GM21423 (cell line): Measurements from ENCODE around the gene GNAO1.

ENCODE experiments used
- ATAC-seq: cut with Tn5 transposase; IDR thresholded peaks from one replicate; pipeline ENCODE4 v1.9.1; 2021; ENCODE audit warnings: mild to moderate bottlenecking, moderate library complexity; ENCODE audit not compliant: unreplicated experiment

The GNAO1 gene

DNA sequence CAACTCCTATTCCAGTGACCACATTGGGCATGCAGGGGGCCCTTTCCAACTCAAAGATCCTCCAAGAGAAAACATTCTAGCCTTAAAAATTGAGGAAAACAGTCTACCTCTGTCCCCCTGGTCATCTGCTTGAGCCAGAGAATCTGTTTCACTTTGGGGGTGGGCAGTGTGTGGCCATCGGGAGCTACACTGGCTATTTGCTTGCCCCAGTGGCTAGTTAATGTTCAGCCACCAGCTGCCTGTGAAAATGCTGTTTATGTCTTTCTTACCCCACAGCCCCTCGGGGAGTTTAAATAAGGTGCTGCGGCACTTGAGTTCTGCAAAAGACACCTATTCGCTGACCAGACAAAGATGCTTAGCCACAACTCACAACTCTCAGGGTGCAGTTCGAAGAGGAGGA is 43.4 kb downstream of the GNAO1 start:
- no peak for ATAC-seq

DNA sequence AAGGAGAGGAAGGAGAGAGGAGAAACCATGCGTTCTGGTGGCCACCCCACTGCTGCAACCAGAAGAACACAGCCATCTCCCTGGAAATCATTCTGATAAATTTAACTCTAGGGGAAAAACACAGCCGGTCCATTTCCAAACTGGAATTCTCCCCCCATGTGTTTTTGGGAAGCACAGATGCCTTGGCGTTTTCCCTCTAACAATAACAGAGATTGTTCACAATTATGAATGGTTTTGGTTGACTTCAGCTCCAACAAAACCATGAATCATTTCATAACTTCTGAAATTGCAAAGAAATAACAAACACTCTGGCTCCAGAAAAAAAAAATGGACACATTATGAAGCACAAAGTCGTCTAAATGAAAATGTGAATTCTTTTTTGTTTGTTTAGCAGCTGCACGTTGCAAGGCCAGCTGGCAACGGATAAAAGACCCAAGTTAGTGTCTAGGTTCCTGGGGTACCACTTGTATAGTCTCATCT is 46.2 kb downstream of the GNAO1 start:
- no peak for ATAC-seq

DNA sequence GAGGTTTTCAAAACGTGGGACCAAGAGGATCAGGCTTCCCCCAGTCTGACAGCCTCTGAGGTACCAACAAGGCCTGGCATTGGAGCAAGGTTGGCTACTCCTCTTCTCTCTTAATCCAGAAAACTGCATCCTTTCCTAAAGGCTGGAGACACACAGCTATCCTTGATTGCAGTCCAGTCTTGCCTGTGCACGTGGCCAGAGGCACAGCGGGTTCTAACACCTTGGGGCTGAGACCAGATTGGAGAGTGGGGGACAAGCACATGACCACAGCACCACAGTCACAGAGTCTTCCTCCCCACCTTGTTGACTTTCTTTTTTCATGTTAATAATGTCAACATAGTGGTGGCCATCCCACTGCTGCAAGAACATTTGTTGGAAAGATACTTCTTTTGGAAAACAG is 46.9 kb downstream of the GNAO1 start:
- ATAC-seq: no peak

DNA sequence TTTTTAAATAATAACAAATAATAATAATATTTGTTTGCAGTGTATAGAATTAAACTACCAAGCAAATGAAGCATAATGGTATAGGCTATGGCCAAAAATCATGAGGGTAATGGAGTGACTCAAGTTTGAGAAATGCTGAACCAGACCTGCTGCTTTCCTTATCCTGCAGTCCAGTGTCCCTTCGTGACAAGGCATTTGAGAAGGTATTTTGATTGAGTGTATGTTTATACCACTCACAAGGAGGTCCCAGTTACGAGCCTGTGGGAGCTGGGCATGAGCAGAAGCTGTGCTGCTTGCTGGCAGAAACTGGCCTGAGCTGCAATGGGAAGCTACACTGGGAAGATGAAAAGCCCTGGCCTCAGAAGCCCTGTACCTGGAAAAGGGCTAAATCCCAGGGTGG is 50.3 kb downstream of the GNAO1 start:
- no peak for ATAC-seq

DNA sequence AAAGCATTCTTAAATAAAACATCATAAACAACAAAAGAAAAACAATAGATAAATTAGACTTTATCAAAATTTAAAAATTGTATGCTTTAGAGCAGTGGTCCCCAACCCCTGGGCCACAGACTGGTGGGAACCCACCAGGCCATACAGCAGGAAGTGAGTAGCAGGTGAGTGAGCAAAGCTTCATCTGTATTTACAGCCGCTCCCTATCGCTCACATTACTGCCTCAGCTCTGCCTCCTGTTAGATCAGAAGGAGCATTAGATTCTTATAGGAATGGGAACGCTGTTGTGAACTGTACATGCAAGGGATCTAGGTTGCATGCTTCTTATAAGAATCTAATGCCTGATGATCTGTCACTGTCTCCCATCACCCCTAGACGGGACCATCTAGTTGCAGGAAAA is 51.5 kb downstream of the GNAO1 start:
- ATAC-seq: no peak

DNA sequence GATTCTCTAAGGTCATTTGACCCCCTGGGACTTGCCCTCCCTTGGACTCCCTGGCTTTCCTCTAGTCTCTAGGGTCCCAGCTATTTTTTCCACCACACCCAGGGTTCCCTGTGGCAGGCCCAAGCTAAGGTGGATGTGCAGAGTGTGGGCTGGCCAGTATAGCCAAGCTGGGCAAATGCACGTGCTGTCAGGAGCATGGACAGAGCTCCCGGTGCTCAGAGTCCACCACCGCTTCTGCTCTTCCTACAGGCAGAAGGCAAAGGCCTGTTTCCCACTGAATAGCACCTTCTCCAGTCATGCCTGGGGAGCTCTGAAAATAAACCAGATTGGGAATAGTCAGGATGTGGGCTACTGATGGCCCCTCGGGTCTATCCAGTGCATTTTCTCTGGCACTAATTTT is 53.3 kb downstream of the GNAO1 start:
- ATAC-seq: no peak

DNA sequence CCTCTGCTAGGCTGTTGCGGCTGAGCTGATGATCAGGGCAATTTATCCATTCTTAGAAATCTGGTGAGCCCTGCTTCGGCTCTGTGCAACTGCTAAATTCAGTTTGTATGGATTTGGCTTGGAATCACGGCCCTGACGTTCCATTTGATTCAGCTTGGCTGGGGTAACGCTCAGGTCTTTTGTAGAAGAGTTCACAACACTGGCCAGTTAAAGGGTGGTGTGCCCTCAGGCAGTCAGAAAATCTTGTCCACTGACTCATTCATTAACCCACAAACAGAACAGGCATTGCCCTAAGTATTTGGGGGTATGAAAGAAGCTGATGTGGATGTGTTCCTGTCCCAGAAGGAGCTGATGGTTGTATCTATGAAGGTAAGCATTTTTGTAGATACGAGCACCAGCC is 53.9 kb downstream of the GNAO1 start:
- no peak for ATAC-seq

DNA sequence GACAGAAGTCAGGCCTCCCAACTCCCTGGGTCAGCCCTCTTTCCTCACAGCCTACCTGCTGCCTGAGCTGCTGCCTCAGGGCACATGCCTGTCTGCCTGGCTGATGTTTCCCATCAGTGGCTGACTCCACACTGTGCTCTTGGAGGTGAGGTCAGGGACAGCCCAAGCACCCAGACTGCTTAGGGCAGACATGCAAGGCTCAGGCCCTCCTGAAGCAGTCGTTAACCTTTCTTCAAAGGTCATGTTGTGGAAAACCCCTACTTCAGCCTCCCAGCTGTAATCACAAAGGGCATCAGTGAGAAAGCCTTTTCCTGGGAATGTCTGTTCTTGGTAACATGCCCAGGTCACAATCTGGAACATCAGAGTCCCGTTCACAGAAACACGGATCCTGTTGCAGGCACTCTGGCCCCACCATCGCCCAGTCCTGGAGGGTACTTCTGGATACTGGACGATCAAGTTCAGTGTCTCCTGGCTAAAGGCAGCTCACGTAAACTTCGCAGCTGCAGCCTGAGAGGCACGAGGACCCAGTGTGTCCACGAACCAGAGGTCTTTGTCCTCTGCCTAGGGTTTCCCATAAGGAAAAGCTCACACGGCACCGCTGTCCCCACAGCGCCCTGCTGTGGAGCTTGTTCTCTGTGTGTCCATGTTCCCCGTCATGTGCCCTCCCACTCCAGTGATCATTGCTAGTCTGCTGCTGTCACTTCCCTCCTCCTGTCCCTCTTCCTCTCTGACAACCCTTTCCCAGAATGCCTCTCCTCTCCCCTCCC is 54.9 kb downstream of the GNAO1 start:
- ATAC-seq: no peak

DNA sequence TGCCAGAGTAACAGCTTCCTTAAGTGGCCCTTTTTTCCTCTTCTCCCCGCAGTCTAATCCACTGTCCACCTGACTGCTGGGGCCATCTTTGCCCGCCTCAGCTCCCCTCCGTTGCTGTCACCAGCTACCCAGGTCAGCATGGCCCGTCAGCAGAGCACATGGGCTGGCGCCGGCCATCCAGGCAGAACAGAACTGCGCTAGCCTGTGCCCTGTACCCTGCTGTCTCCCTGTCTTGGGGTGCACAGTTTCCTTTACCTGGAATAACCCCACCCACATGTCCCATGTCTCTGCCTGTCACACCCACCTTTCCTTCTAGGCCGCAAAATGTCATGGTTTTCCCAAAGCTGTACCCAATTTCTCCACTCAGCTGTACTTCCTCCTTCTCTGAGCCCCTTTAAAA is 55.7 kb downstream of the GNAO1 start:
- ATAC-seq: no peak

DNA sequence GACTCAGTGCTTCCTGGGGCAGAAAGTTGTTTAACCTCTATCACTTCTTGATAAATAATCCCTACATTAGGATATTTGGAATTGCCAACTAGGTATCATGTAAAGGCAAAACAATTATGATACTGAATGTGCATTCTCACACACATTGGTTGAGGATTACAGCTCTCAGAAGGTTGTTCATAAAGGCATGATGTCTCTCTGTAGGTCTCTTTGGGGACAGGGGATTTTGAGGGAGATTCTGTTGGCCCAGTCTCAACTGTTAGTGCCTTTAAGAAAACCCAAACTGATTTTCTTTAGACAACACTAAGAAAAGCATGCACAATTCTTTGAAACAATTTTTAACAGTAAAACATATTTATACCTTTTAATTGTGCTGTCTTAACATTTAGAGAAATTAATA is 56.5 kb downstream of the GNAO1 start:
- no peak for ATAC-seq

DNA sequence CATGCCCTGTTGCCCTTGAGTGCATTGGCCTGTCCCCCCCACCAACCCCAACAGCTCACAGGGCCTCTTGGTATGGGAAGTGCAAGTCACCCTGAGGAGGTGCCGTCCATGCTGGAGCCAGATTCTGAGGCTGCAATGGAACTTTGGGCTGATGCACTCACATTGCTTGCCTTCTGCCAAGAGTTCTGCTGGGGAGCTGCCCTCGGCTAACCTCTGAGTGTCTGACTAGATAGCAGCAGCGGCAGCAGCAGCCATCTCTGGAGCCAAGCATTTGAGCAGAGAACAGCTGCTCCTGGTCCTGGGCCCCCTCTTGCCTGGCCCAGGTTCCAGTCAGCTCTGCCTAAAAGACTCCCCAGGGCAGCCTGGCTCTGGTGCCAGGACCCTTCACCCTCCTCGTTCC is 61.5 kb downstream of the GNAO1 start:
- no peak for ATAC-seq

DNA sequence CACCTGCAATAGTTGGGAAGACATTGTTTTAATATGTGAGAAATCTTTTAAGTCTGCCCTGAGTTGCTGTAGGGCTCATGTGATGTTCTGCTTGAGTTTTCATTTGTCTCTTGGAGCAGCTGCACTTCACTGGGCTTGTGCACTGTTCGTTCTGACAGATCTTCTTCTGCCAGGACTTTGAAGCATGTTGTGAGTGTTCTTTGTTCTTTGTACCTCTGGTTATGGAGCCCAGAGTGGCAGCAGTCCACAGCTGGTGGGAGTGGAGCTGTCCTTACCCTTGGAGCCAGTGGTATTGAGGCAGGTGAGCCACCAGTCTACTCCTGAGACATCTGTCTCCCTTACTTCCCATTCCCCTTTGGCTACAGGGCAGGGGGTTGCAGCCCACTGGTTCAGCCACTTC is 64.6 kb downstream of the GNAO1 start:
- no peak for ATAC-seq

DNA sequence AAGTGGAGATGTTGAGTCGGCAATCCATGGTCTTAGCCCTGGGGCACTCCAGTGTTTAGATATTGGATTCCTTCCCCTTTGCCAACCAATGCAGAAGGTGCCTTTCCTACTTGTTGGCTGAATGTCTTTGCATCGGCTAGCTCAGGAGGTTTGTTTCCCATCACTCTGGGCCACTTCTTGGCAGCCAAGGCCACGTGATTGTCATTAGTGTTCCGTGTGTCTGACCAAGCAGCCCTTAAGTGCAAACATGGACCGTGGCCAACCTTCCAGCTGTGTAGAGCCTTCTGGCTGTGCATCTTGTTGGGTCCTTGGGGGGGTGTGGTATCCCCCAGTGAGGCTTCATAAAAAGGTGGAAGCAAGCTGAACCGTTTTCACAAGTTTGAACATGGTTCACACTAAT is 66.0 kb downstream of the GNAO1 start:
- ATAC-seq: no peak

DNA sequence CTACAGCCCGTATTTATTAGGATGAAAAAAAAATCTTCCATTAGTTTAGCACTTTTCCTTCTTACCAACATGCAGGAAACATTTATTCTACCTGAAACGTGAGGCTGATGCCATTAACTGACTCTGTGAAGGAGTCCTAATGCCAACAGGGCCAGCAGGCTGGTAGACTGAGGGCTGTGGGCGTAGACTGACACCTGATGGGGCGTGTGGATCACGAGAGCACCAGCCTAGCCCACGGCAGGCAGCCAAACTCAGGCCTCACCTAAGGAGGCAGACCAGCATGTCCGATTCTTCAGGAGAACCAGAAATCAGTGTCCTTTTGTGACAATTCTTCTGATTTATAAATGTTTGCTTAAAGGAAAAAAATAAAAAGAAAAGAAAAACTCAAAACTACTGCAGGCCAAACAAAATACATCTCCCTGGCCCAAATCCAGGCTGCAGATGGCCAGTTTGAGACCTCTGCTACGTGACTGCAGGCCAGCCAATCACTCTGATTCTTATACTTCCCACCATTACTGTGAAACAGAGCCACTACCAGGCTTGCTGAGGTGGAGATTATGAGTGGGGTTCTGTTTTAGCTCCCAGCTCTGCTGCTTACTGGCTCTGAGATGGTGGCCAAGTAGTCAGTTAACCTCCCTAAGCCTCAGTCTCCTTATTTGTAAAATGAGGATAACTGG is 66.5 kb downstream of the GNAO1 start:
- ATAC-seq: no peak

DNA sequence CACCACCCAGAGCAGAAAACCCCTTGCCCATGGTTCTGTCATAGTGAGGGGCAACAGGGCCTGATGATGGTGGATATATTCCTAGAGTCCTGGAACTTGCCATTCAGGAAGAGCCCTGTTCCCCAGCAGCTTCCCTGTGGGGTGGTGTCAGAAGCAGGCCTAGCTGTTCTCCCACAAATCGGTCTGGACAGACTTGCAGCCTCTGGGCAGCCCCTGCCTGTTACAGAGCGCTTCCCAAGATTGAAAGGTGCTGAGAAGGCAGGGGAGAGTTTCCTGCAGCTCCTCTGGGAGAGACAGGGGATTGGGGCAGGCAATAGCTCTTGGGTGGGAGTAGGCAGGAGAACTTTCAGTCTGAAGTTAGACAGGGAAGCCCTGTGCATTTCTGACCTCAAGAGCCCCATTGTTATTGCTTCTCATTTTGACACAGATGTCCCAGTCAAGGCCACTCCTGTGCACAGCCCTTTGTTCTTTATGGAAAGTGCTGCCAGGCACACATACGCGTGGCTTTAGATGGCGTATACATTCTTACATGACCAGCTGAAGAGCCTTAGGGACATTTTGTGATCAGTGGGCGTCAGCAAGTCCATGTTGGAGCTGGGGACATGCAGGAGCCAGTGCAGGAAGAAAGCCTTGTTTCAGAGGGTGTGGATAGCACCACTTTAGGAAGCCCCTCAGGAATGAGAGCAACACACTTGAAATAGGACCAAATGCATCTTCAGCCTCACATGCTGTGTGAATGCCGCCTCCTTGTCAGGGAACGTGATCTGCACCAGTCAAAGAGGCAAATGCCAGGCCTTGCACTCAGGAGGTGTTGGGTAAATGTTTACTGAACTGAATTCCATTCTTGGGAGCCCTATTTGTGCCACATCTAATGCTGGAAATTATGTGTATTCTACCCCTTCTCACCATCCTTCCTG is 67.5 kb downstream of the GNAO1 start:
- ATAC-seq: no peak

DNA sequence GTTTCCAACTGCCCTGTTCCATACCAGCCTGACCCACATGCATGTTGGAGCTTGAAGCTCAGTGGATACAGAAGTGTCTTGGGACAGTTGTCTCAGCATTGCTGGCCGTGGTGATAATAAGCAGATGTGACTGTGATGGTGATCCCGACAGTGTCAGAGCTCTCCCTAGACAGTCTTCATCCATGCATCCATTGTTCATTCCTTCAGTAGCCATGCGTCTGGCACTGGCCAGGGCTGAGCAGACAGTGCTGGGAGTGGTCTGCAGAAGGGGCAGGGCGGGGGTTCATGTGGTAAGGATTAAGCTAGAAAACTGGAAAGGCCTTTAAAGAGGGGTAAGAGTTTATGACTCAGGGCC is 68.1 kb downstream of the GNAO1 start:
- ATAC-seq: no peak

DNA sequence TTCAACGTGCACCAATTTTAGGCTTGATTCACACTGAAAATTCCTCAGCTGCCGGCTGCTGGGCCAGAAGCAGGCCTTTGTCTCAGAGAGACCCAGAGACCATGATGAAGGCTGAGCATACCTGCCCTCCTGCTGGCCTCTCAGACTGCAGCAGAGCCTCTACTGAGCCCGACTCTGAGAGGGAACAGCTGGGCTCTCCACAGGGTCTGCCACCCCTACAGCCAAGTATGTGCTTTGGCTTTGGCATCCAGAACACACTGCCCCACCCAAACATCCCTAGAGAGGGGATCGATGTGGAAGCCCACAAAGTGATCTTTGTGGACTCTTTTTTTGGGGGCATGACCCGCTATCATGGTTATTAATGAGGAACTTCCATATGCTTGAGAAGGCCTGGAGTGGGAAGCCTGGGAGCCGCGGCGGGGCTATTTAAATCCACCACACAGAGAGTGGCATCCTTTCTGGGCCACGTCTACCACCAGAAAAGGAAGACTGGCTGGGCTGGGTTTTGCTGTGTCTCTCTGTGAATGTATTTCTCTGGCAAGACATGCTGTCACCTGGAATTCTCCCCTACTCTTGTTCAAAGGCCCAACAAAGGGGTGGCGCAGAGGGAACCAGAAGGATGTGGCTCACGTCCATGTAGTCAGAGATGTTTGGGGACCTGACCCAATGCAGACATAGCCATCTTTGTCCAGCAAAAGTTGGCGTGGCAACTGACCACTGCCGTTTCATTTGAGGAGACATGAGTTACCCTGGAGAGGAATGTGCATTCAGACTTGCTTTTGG is 69.3 kb downstream of the GNAO1 start:
- ATAC-seq: no peak

DNA sequence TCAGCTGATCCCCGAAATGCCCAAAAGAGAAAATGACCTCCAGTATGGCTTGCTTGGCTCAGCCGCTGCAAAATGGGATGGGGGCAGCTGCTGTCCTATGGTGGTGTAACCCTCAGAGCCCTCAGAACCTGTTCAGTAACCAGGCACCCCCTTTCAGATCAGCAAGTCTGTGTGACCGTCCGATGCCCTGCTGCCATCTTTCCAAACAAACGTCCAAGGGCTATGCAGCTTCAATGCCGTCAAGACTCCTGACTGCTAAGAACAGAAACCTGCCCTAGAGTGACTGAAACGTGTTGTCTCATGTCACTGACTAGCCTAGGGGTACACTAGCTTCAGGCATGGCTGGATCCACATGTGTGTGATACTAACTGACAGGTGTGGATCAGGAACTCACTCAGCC is 70.4 kb downstream of the GNAO1 start:
- no peak for ATAC-seq

DNA sequence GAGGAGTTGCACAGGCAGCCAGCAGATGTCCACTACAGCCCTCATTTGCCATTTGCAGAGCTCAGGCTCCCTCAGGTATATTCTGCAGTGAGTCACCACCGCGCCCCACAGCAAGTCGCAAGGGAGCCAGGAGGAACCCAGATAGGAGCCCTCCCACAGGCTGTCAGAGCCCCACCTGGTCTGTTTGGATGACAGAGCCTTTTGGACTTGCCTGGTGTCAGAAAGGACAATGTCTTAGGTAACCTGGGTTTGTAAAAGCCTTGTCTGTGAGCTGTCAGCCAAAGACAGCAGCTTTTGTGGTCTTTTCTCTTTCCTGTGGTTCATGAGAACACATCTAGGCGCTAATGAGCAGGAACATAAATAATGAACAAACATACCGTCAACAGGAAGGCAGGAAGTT is 70.9 kb downstream of the GNAO1 start:
- no peak for ATAC-seq

DNA sequence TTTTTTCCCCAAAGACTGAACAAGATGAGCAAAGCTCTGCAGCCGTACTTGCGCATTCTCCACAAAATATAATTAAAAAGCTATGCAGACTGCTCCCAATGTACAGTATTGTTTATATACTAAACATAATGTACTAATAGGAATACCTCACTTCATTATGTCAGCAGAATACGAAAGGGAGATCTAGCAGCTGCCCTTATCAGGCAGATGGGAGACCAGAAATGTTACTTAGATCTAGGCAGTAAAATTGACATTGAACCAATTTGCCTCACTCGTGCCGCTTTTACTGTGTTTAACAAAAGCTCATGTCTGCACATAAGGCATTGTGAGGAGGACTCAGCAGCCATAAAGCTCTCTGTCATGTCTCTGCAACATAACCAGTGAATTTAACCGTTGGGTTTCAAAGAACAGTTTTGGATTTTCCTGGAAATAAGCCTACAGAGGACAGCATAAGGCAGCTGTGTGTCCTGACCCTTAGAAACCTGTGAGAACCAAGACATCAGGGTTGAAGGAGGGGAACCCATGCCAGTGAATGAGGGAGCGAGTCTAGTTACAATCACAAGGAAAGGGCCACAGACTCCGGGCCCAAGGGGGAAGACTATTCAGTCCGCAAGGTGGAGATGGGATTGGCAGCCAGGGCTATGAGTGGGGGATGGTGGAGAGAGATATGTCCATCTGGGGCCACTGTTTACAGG is 71.4 kb downstream of the GNAO1 start:
- no peak for ATAC-seq
